GM19395 (cell line): ENCODE data around the gene SPHKAP.
"Not testable (repeated sequence)": the region's sequence is repeated elsewhere in the genome, so short reads cannot be mapped to it uniquely, and the experiment has no call there.

ENCODE experiments used
- ATAC-seq: cut with Tn5 transposase; IDR thresholded peaks from one replicate; pipeline ENCODE4 v1.9.1; 2021; ENCODE audit warnings: mild to moderate bottlenecking, moderate library complexity; ENCODE audit not compliant: unreplicated experiment

SPHKAP gene

DNA sequence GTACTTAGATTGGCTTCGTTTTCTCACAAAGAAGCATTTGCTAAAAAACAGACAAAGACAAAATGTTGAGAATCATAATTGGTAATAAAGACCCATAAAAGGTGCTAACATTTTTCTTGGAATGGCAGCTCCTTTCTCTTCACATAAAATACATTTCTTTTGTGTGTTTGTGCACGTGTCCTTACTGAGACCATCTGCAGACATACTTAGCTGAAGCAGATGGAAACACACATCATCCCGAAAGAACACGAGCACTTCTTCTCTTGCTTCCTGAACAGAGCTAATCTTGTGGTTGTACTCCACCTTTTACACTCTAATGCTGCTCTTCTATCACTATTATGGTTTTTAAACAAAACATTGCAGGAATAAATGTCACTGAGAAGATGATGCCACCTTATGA, 142.5 kb downstream of the SPHKAP start:
- no peak for ATAC-seq

DNA sequence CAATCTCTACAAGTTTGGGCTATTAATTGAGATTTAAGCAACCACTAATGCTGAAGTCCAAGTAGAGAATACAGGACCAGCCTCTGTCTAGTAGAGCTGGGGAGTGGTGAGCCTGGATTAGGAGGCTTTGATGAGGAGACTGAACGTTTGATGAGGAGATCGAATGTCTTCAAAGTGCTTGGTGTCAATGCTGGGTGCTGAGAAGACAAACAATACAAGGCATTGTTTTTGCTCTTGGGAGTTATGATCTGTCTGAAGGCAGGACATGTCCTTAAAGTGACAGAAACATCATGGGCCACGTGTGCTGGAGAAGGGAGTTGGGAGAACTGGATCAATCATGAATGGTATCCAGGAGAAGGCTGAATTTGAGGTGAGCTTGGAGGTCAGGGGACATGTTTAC, 143.6 kb downstream of the SPHKAP start:
- no peak for ATAC-seq

DNA sequence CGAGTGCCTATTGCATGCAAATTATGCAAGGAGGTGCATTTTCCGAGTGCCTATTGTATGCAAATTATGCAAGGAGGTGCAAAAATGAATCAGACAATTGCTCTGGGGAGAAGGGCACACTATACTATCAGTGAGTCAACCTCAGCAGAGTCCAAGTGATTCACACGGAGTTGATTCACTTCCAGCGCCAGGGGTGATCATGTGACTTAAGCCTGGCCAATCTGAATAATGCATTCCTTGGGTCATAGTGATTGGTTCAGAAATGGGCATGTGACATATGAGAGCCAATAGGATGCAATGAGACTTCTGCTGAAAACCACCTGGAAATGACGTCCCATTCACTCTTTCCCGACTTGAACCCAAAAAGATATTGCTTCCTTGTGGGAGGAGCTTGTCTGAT, 157.9 kb downstream of the SPHKAP start:
- ATAC-seq: no peak

DNA sequence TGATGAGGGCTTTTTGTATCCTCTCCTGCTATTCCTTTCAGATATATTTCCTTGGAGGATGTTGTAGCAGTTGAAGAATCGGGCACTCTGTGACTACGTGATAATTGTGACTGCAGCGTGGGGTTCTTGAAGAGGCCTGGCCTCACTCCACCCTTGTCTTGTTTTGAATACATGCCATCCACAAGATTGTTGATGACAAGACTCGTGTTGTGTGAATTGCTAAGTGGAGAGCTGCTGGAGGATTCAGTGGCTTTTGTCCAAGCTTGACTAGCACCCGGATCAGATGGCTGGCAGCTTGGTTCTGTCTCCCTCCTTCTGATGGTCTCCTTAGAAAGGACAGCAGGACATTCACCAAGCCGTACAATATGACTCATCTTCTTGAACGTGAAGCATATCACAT, 163.2 kb downstream of the SPHKAP start:
- no peak for ATAC-seq

DNA sequence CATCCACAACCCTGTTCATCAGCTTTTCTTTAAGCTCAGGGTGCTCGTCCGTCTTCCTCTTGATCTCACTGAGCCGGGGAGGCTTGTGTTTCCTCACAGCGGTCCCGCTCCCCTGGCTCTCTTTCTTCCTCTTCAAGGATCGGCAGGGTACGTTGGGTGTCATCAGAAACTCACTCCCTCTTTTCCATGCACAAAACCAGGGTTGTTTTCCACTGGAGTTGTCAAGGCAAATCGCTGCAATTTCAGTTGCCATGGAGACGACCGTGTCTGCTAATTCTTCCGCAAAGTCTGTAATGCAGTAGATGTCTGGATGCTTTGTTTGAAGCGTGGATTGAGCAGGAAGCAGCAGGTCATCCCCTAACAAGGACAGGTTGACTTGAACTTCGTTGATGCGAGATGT, 163.7 kb downstream of the SPHKAP start:
- ATAC-seq: no peak

DNA sequence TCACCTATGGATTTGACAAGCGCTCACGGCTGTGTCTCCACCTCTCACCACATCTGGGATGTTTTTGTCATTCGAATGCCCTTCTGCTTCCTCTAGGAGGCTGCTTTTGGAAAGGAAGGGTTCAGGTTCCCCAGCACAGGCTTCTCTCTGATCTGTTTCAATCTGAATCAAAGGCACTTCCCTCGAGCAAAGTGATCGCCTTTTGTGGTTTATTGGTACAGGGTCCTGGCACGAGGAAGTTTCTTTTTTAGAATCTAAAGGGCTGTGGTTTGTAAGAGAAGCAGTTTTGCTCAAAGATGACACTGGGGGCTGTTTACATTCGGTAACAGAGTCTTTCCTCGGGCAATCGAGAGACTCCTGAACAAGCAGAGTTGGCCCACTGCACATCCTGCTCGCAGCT, 165.1 kb downstream of the SPHKAP start:
- ATAC-seq: no peak

DNA sequence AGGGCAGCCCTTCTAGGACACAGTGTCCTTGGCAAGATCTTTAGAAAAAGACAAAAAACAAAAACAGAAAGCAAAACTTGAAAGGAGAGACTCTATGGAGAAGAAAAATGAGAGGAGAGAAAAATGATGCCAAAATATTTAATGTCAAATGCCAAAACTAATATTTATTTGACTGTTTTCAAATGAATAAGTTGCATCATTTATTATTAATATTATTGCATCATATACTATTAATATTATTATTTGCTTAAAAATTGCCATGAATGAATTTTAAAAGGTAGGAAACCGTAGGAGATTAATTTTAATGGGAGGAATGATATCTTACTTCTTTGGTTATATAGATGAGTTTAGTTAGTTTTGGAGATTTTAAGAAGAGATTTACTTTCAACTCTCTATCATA, 165.7 kb downstream of the SPHKAP start:
- ATAC-seq: no peak

DNA sequence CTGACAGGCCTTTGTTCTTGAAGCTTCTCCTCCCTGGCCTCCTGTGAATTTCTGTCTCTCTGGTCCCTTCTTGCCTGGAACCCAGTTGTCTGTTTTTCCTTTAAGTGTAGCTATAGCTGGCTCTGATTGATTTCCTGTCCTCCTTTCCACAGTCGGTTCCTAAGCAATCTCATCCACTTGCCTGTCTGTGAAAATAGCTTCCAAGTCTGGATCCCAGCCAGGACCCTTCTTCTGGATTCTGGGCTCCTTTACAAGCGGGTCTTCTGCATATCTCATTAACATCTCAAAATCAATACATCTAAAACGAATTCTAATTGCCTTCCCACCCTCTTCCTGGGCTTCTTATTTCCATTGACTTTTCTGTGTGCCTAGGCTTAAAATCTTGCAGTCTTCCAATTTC, 185.1 kb downstream of the SPHKAP start:
- ATAC-seq: no peak

DNA sequence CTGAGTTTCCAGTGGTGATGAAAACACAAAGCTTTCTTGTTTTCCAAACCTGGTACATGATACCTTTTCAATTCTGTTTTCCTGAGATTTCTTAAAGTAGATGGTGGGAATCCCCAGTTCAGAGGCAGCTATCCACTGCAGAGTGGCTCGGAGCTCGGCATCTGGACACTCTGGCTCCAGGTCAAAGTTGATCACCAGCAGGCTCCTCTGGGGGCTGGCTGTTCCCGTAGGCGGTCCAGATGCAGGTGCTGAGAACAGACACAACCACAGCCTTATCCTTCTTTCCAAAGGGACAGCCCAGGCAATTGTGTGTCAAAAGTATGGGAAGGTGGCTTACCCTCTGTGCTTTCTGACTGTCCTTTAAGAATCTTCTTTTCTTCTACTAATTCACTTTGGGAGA, 190.6 kb downstream of the SPHKAP start:
- ATAC-seq: no peak

DNA sequence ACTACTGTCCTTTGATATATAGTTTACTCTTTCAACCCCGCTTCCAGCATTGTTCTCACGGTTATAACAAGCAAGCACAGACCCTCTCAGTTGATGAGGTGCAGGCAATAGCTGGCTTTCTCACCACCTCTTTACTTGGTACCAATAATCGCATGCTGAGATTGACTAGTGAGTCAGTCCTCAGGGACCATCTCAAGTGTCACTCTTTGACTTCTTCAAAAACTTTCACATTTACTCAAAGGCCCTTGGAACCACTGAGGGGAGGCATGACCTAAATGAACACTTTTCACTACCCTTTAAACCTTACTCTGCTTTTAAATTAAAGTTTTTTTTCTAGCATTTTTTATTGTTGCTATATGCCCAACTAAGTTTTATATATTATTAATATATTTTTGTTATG, 208.2 kb downstream of the SPHKAP start:
- ATAC-seq: no peak

DNA sequence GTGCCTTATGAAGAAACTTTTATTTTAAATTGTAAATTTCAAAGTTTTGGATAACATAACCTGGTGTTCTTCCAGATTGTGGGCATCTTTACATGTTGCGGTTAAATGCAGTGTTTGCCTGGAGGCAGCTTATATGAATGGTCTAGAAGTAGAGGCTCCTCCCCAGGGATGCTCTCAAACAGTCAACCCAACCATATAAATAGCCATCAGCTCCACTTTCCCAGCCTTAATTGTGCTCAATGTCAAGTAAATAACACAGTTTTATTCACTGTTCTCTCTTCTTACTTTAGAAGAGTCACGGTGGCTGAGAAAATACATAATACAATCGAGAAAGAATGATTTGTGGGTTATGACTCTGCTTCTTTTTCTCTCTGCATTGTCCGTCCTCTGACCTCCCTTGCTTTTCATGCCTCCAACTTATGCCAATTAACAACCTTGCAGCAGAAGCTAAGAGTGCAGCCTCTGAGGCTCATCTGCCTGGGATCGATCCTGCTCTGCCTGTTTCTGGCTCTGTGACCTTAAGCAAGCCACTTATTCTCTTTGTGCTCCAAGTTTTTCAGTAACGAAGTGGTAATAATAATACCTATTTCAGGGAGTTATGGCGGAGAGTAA, 209.8 kb downstream of the SPHKAP start:
- no peak for ATAC-seq

DNA sequence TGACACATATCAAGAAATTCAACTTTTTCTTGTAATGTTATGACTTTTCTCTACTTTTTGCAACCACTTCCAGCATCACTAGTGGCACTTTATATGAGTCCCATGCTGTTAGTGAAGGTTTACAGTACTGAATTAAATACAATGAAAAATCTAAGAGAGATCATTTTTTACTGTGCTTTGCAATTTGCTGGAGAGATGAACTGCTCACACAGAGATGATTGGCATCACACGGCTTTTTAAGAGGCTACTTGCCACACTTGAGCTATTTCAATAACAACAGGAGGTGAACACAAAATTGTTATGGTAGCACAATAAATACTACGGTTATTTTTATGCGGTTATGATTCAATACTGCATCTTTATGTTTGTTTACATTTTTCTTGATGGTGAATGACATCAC, 221.2 kb downstream of the SPHKAP start:
- ATAC-seq: no peak

DNA sequence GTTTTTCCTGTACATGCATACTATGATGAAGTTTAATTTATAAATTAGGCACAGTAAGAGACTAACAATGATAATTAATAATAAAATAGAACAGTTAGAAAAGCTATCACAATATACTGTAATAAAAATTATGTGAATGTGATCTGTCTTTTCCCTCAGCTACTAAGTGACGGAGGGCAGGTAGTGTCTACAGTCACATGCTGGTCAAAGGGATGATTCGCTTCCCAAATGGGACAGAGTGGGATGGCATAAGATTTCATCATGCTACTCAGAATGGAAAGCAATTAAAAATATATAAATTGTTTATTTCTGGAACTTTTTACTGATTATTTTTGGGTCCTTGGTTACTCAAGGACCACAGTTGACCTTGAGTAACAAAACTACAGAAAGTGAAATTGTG, 238.5 kb downstream of the SPHKAP start:
- no peak for ATAC-seq

DNA sequence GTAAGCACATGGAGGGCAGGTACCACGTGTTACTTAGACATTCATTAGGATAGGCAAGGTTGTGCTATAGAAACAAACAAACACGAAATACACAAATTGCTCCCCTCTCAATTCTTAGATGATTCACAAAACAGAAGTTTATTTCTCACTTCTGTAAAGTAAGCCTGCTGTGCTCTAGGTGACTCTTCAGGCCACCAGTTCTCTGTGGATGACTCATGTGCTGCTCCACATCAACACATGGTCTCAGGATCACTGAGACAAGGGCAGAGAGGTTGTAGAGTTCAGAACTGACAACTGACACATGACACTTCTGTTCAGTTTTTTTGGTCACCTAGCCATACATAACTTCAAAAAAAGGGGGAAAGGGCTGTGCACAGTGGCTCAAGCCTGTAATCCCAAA, 239.5 kb downstream of the SPHKAP start:
- no peak for ATAC-seq

DNA sequence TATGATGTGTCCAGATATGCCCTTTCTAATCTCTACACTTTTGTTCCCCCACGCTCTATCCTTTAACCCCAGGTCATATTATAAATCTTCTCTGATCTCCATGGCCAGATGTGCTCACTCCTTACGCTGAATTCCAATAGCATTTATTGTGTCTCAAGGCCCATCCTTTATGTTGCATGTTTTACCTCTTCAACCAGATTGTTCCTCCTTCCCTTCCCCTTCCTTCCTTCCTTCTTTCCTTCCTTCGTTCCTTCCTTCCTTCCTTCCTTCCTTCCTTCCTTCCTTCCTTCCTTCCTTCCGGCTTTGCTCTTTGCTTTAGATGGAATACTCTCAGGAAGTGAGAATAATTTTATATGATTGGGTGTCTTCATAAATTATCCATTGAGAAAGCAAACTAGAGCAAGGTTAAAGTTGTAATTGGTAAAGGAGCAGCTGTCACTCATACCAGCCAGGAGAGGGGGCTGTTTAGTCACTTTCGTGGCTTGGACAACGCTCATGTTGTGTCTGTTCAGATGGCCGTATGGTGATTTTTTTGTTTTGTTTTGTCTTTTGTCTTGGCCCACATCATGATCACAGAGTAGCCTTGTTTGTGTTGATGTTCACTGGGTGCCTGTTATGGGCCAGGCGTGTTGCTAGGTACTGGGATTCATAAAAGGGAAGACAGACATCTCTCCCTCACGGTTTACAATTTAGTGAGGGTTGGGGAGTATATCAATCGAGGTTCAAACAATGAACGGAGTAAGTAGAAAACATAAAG, 242.0 kb downstream of the SPHKAP start:
- ATAC-seq: no peak

DNA sequence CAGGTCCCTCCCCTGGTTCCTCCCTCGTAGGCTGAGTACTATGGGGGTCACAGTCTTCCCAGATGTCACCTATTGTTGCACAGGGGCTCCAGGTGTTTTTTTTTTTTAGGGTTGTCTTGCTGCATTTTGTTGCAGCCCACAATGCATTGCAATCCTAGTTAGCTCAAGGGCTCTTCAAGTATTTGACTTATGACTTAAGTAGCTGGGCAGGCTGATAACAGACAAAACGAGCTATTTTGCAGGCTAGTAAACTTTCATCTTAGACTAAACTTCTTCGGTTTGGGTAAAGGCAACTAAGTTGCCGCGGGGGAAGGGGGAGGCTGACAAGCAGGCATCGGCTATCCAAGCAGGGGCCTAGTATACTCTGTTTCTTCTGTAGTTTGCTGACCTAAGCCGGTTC, 245.2 kb downstream of the SPHKAP start:
- ATAC-seq: not testable (repeated sequence)

DNA sequence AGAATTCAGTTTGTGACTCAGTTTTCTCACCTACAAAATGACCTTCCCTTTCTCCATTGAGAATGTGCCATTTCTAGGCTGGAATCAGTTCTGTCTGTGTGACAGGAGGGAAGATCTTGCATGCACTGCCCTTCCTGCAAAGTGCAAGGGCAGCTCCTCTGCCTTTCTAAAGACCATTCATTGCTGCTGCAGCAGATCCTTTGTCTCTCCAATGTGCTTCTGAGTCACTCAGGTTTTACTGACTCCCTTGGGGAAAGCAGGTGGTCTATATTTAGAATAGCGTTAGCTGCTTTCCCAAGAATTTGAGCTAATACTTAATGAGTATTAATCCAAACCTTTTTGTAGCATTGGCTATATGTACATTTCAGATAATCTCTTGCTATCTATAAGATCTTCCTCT, 247.6 kb downstream of the SPHKAP start:
- no peak for ATAC-seq

DNA sequence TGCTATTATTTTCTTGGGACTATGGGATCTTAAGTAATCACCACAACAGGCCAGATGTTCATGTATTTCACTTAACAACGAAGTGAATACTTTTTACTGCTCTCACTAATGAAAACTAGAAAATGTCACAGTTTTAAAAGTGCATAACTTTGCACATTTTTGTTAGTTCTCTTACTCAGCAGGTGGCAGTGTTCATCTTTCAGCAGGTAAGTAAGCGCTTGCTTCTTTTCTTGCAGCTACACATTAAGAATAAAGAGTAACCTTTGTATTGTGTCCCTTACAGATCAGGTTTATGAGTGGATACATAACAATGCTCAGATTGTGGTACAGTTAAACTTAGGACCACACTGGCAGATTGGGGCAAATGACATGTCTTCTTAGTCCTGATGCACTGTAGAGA, 249.1 kb downstream of the SPHKAP start:
- ATAC-seq: no peak

DNA sequence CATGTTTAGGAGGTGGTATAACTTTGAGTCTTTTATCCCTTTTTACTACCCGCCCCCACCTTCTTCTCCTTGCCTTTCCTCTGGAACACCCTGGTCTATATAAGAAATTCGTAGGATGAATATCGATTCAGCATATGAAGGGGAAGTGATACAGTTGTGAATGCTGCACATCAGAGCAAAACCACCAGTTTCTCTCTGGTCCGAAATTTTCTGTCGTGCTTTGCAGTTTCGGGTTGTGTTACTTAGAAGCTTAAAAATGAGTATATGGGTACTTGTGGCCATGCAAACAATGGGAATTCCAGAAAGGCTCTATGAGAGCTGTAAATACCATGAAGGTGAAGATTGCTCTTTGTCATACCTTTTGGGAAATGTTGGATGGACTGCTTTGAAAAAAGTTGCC, 249.5 kb downstream of the SPHKAP start:
- ATAC-seq: no peak
